Activated naive CD8-positive, alpha-beta T cell treated with anti-CD3 and anti-CD28 coated beads for 36 hours (primary cell): Measurements from ENCODE around the gene GAPVD1. TPM values are rescaled to one million over a fixed set of nuclear protein-coding genes. Genes with fewer than 3 reads are reported as not detected.
"Not testable (repeated sequence)": the region's sequence is repeated elsewhere in the genome, so short reads cannot be mapped to it uniquely, and the experiment has no call there.

Experiments
- DNase-seq: peaks from one replicate; pipeline ENCODE4 v3.0.0; 2021
- H3K27ac Mint-ChIP-seq: one replicate; pipeline ENCODE4 v1.8.0; 2022; ENCODE audit warnings: mild to moderate bottlenecking, moderate library complexity, mixed read lengths
- H3K27me3 Mint-ChIP-seq: one replicate; pipeline ENCODE4 v1.8.0; 2022; ENCODE audit warnings: mild to moderate bottlenecking, mixed read lengths
- H3K36me3 Mint-ChIP-seq: one replicate; pipeline ENCODE4 v1.8.0; 2021; ENCODE audit warnings: mild to moderate bottlenecking, mixed read lengths
- H3K4me1 Mint-ChIP-seq: one replicate; pipeline ENCODE4 v1.8.0; 2021; ENCODE audit warnings: mixed read lengths
- H3K4me3 Mint-ChIP-seq: one replicate; pipeline ENCODE4 v1.8.0; 2022; ENCODE audit warnings: mild to moderate bottlenecking, moderate library complexity, mixed read lengths
- H3K9me3 Mint-ChIP-seq: one replicate; pipeline ENCODE4 v1.8.0; 2022; ENCODE audit warnings: mixed read lengths
- total RNA-seq, 2 experiments: library from RNA; stranded (reverse); gene quantifications; one replicate each; pipeline ENCODE4 v1.2.3, GENCODE V29; 2021

The GAPVD1 gene
- total RNA-seq, 2 experiments from 2014 or later: 44.0 to 47.1 TPM

GRCh38 chr9:125391704-125392103 is 130.1 kb downstream of the GAPVD1 start:
- no peaks in the 10 kb centered on the region for H3K4me1 Mint-ChIP-seq
- no peak for DNase-seq
- no peaks in the 10 kb centered on the region for H3K9me3 Mint-ChIP-seq
- H3K27ac Mint-ChIP-seq: no peak overlapping the region
- no peak overlapping the region for H3K4me3 Mint-ChIP-seq
- H3K36me3 Mint-ChIP-seq: no peaks in the 10 kb centered on the region
- no peaks in the 10 kb centered on the region for H3K27me3 Mint-ChIP-seq

DNA sequence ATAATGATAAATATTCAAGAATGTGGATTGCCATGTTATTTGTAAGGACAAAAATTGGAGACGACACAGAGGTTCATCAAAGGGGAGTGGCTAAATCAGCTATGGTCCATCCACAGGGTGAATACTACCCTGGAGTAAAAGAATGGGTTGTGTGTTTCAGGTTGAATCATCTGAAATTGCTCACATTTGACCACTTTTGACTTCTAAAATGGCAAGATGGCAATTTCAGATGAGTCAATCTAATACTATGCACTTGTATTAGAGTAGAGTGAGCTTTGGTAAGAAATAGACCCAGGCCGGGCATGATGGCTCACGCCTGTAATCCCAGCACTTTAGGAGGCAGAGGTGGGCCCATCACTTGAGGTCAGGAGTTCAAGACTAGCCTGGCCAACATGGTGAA is 131.8 kb downstream of the GAPVD1 start:
- no peak overlapping the region for H3K4me3 Mint-ChIP-seq
- no peak for DNase-seq
- H3K27me3 Mint-ChIP-seq: no peaks in the 10 kb centered on the region
- no peaks in the 10 kb centered on the region for H3K36me3 Mint-ChIP-seq
- no peak overlapping the region for H3K27ac Mint-ChIP-seq
- no peaks in the 10 kb centered on the region for H3K9me3 Mint-ChIP-seq
- no peaks in the 10 kb centered on the region for H3K4me1 Mint-ChIP-seq

GRCh38 chr9:125396799-125397198 is 135.2 kb downstream of the GAPVD1 start:
- Mint-ChIP-seq H3K9me3 (no peaks in the 10 kb centered on the region), H3K27ac (no peak overlapping the region), H3K4me3 (no peak overlapping the region)

DNA sequence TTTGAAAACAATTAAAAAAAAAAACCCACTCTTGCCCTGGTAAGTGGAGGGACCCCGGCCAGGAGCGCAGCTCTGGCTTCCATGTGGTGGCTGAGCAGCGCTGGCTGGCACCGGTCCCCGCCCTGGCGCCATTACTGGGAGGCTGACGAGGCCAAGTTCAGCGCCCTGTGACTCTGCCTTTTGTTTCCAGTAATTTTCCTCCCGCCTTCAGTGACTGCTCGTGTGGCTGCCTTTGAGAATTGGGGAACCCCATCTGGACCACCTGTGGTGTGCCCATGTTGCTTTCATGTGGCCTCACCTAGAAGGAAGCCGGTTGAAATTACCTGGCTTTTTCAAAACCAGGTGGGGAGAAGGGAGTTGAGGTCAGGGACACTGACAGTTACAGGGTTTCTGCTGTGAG is 136.1 kb downstream of the GAPVD1 start:
- Mint-ChIP-seq H3K27ac (no peak overlapping the region), H3K4me3 (no peak overlapping the region), H3K9me3 (no peaks in the 10 kb centered on the region), H3K36me3 (no peaks in the 10 kb centered on the region), H3K4me1 (no peaks in the 10 kb centered on the region), H3K27me3 (no peaks in the 10 kb centered on the region)
- no peak for DNase-seq

More at GRCh38 chr9:125396799-125397198, 135.2 kb downstream of the GAPVD1 start:
- no peak for DNase-seq
- Mint-ChIP-seq H3K4me1 (no peaks in the 10 kb centered on the region), H3K27me3 (no peaks in the 10 kb centered on the region), H3K36me3 (no peaks in the 10 kb centered on the region)

DNA sequence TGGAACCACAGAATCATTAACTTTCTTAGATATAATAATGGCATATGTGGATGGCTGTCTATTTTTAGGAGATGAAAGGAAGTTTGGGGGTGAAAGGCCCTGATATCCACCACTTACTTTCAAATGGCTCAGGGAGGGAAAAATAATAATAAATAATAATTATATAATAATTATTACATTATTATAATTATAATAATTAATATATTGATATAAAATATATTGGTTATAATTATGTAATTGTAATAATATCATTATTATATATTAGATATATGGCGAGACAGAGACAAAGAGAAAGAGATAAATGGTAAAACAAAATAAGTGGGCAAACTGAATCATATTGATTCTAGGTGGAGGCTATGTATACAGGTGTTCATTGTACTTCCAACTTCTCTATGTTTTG is 136.6 kb downstream of the GAPVD1 start:
- Mint-ChIP-seq H3K27ac (no peak overlapping the region), H3K4me1 (no peaks in the 10 kb centered on the region), H3K4me3 (no peak overlapping the region), H3K27me3 (no peaks in the 10 kb centered on the region), H3K9me3 (no peaks in the 10 kb centered on the region), H3K36me3 (no peaks in the 10 kb centered on the region)
- DNase-seq: no peak

- no peaks in the 10 kb centered on the region for H3K9me3 Mint-ChIP-seq
- no peak overlapping the region for H3K4me3 Mint-ChIP-seq
- H3K27ac Mint-ChIP-seq: no peak overlapping the region
- H3K27me3 Mint-ChIP-seq: no peaks in the 10 kb centered on the region
- no peaks in the 10 kb centered on the region for H3K4me1 Mint-ChIP-seq
- H3K36me3 Mint-ChIP-seq: no peaks in the 10 kb centered on the region
- no peak for DNase-seq
These were observed 137.5 kb downstream of the GAPVD1 start for GRCh38 chr9:125399165-125399564.

- Mint-ChIP-seq H3K4me3 (no peak overlapping the region), H3K4me1 (no peaks in the 10 kb centered on the region), H3K27ac (no peak overlapping the region), H3K36me3 (no peaks in the 10 kb centered on the region), H3K27me3 (no peaks in the 10 kb centered on the region), H3K9me3 (no peaks in the 10 kb centered on the region)
- no peak for DNase-seq
These were observed 138.0 kb downstream of the GAPVD1 start for GRCh38 chr9:125399666-125400065.

DNA sequence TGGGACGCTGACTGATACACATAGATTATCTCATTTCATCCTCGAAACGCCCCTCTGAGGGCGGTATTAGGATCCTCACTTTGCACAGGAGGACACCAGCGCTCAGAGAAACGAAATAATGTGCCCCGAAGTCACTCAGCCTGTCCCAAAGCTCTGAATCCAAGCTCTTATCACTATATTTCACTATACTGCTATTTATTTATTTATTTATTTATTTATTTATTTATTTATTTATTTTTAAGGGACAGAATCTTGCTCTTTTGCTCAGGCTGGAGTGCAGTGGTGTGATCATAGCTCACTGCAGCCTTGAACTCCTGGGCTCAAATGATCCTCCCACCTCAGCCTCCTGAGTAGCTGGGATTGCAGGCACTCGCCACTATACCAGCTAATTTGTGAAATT is 138.6 kb downstream of the GAPVD1 start:
- not testable (repeated sequence) for H3K27me3 Mint-ChIP-seq, H3K27ac Mint-ChIP-seq, H3K4me3 Mint-ChIP-seq, H3K9me3 Mint-ChIP-seq, H3K36me3 Mint-ChIP-seq, H3K4me1 Mint-ChIP-seq, DNase-seq

DNA sequence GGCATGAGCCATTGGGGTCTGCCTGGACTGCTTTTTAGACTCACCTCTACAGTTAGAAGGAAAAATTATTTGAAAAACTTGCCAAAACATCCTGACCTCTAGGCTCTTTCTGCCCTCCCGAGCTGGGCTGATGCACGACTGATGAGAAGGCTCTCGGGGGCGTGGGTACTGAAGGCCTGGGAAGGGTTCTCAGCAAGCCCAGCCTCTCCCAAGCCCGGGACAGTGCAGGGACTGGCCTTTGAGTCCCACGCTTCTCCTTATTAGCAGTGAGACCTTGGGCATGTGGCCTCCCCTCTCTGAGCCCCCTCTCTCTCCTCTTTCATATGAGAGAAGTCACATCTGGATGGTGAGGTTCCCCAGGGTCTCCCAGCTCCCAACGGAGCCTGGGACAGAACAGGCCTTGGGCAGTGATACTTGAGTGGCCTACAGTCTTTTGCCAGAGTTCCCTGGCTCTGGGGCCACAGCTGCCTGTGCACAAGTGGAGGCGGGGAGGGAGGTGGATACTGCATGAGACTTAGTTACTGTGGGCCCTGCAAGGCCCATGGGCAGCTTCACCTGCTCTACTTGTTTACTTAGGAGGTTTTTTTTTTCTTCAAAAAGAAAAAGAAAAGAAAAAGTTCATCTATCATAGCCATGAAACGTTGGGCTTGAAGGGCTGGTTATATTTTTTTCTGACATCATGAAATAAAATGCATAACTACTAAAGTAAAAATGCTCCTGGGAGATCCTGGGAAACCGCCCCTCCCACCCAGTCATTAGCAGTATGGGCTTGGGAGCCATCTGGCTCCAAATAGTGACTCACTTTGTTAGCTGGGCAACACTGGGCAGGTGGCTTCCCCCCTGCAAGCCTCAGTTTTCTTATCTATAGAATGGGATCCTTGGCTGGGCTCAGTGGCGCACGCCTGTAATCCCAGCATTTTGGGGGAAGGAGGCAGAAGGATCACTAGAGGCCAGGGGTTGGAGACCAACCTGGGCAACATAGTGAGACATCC is 139.4 kb downstream of the GAPVD1 start:
- H3K27ac Mint-ChIP-seq: no peak overlapping the region
- no peaks in the 10 kb centered on the region for H3K9me3 Mint-ChIP-seq
- no peak for DNase-seq
- no peak overlapping the region for H3K4me3 Mint-ChIP-seq
- no peaks in the 10 kb centered on the region for H3K36me3 Mint-ChIP-seq
- H3K4me1 Mint-ChIP-seq: no peaks in the 10 kb centered on the region
- H3K27me3 Mint-ChIP-seq: no peaks in the 10 kb centered on the region

GRCh38 chr9:125404733-125405132 is 143.1 kb downstream of the GAPVD1 start:
- no peak for DNase-seq
- Mint-ChIP-seq H3K36me3 (peaks cover 2% of the 10 kb centered on the region), H3K4me3 (no peak overlapping the region), H3K9me3 (no peaks in the 10 kb centered on the region), H3K27me3 (peaks cover 20% of the 10 kb centered on the region), H3K4me1 (peaks cover 6% of the 10 kb centered on the region), H3K27ac (no peak overlapping the region)

GRCh38 chr9:125405938-125406809 is 144.5 kb downstream of the GAPVD1 start:
- peaks cover 25% of the 10 kb centered on the region for H3K27me3 Mint-ChIP-seq
- peaks cover 8% of the 10 kb centered on the region for H3K4me1 Mint-ChIP-seq
- H3K27ac Mint-ChIP-seq: no peak overlapping the region
- no peaks in the 10 kb centered on the region for H3K9me3 Mint-ChIP-seq
- peaks cover 2% of the 10 kb centered on the region for H3K36me3 Mint-ChIP-seq
- DNase-seq: no peak
- H3K4me3 Mint-ChIP-seq: no peak overlapping the region

DNA sequence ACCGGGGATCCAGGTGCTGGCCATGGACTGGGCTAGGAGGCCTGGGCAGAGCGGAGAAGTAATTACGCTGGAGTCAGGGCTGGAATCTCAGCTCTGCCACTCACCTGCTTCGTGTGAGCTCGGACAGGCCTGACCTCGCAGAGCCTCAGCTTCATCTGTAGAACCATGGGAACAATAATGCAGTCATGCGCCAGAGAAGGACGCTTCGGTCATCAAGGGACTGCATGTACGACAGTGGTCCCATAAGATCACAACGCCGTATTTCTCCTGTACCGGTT is 145.1 kb downstream of the GAPVD1 start:
- Mint-ChIP-seq H3K9me3 (no peaks in the 10 kb centered on the region), H3K27ac (no peak overlapping the region), H3K36me3 (peaks cover 2% of the 10 kb centered on the region), H3K4me1 (peaks cover 8% of the 10 kb centered on the region), H3K27me3 (peaks cover 25% of the 10 kb centered on the region), H3K4me3 (no peak overlapping the region)
- DNase-seq: no peak

DNA sequence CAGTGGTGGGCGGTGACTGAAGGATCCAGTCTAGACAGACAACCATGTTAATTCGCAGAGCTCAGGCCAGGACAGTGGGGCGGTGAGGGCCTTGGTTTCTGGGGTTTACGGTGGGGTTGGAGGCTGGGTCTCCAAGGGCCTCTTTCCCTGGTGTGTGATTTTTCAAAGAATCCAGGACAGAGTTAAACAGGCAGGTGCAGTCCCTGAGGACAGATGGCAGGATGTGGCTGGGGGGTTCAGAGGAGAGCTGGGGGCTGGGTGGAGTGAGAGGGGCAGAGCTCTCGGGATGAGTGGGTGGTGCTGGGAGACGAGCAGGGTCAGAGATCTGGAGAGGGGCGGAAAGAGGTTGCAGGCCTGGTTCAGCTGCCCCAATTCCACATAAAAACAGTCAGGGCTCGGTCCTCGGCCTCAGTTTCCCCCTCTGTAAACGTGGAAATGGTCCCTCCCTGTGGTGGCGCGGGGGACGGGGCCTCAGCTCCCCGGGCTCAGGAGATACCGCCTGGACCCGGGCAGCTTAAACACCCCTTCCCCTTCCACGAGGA is 145.9 kb downstream of the GAPVD1 start:
- Mint-ChIP-seq H3K27me3 (peaks cover 25% of the 10 kb centered on the region), H3K9me3 (no peaks in the 10 kb centered on the region), H3K36me3 (peaks cover 2% of the 10 kb centered on the region), H3K4me1 (peaks cover 8% of the 10 kb centered on the region), H3K27ac (no peak overlapping the region), H3K4me3 (peak overlapping the region; percentile 66)
- no peak for DNase-seq

GRCh38 chr9:125407974-125408900 is 146.6 kb downstream of the GAPVD1 start:
- Mint-ChIP-seq H3K4me3 (peak overlapping the region; percentile 66), H3K27me3 (peaks cover 25% of the 10 kb centered on the region), H3K36me3 (peaks cover 2% of the 10 kb centered on the region), H3K4me1 (peaks cover 8% of the 10 kb centered on the region), H3K9me3 (no peaks in the 10 kb centered on the region), H3K27ac (no peak overlapping the region)
- peak; percentile 82 for DNase-seq
